HEK293 (cell line): ENCODE results near the gene PCLO.

Source experiments
- CTCF ChIA-PET: fragments of 350-600 bp; formaldehyde crosslinking; extraction: SDS; loops from one replicate; lab custom pipeline; 2021; ENCODE audit warnings: antibody characterized with exemption; lab: Yijun Ruan, JAX
- POLR2A ChIA-PET: fragments of 300-600 bp; formaldehyde crosslinking; extraction: SDS; loops from one replicate; lab custom pipeline; 2020; ENCODE audit warnings: antibody characterized with exemption, inconsistent platforms; lab: Yijun Ruan, JAX
- H3K27ac ChIP-seq: fragments of 200-500 bp; sonication (Bioruptor generic); 2 replicates; pipeline ENCODE4 v1.5.1; 2014; ENCODE audit warnings: low read depth, low read length, control low read depth, inconsistent platforms; ENCODE audit errors: extremely low read depth
- H3K36me3 ChIP-seq, 2 experiments: fragments of 200-500 bp in 1 of 2; sonication (Bioruptor generic) in 1 of 2; 1 replicate in 1 of 2; 2 replicates in 1 of 2; pipeline ENCODE4 v1.5.1; 2014 to 2017; ENCODE audit warnings: inconsistent platforms in 2 of 2, low read length in 2 of 2; ENCODE audit not compliant: control insufficient read depth in 2 of 2, insufficient read depth in 1 of 2
- H3K4me1 ChIP-seq: fragments of 200-500 bp; sonication (Bioruptor generic); 2 replicates; pipeline ENCODE4 v1.5.1; 2014; ENCODE audit warnings: mild to moderate bottlenecking, low read length, inconsistent platforms; ENCODE audit not compliant: control insufficient read depth, insufficient read depth
- H3K4me3 ChIP-seq: 2 replicates; pipeline ENCODE4 v1.5.1; 2011; ENCODE audit warnings: low read depth, mild to moderate bottlenecking, control low read depth, low read length, moderate library complexity
- H3K9me3 ChIP-seq: fragments of 200-500 bp; sonication (Bioruptor generic); 2 replicates; pipeline ENCODE4 v1.5.1; 2014; ENCODE audit warnings: low read depth, low read length, inconsistent platforms; ENCODE audit not compliant: control insufficient read depth, insufficient read depth
- ELK4 ChIP-seq: IDR thresholded peaks from 2 replicates; pipeline ENCODE4 v1.6.1; 2011; ENCODE audit warnings: mild to moderate bottlenecking, low read depth, low read length, borderline replicate concordance
- IKZF3 ChIP-seq: fragments of 450-650 bp; IDR thresholded peaks from 2 replicates; pipeline ENCODE4 v1.5.0; 2018; ENCODE audit warnings: missing biosample characterization, mild to moderate bottlenecking, missing genetic modification characterization, moderate library complexity
- SP3 ChIP-seq: fragments of 450-650 bp; formaldehyde crosslinking; IDR thresholded peaks from 2 replicates; pipeline ENCODE4 v1.5.1; 2016; ENCODE audit warnings: missing biosample characterization, missing genetic modification characterization
- TSHZ1 ChIP-seq: fragments of 450-650 bp; formaldehyde crosslinking; IDR thresholded peaks from 2 replicates; pipeline ENCODE4 v1.5.1; 2016; ENCODE audit warnings: missing biosample characterization, missing genetic modification characterization, borderline replicate concordance
- ZNF138 ChIP-seq: fragments of 450-650 bp; formaldehyde crosslinking; IDR thresholded peaks from 2 replicates; pipeline ENCODE4 v1.5.1; 2016; ENCODE audit warnings: missing biosample characterization, missing genetic modification characterization, borderline replicate concordance
- ZNF202 ChIP-seq: fragments of 450-650 bp; formaldehyde crosslinking; IDR thresholded peaks from 2 replicates; pipeline ENCODE4 v1.5.1; 2016; ENCODE audit warnings: missing biosample characterization, missing genetic modification characterization, borderline replicate concordance
- ZNF426 ChIP-seq: fragments of 450-650 bp; formaldehyde crosslinking; IDR thresholded peaks from 2 replicates; pipeline ENCODE4 v1.5.1; 2017; ENCODE audit warnings: missing biosample characterization, missing genetic modification characterization, mild to moderate bottlenecking, inconsistent platforms, moderate library complexity
- ZNF510 ChIP-seq: fragments of 450-650 bp; formaldehyde crosslinking; IDR thresholded peaks from 2 replicates; pipeline ENCODE4 v1.5.1; 2018; ENCODE audit warnings: mild to moderate bottlenecking, missing genetic modification characterization, missing biosample characterization; ENCODE audit not compliant: insufficient replicate concordance
- ZNF518A ChIP-seq: fragments of 450-650 bp; formaldehyde crosslinking; conservative IDR thresholded peaks from 2 replicates; pipeline ENCODE4 v1.5.1; 2016; ENCODE audit warnings: low read depth, missing biosample characterization, missing genetic modification characterization
- ZNF529 ChIP-seq: fragments of 450-650 bp; formaldehyde crosslinking; IDR thresholded peaks from 2 replicates; pipeline ENCODE4 v1.5.1; 2017; ENCODE audit warnings: missing genetic modification characterization, missing biosample characterization; ENCODE audit not compliant: insufficient replicate concordance
- ZNF548 ChIP-seq: fragments of 450-650 bp; formaldehyde crosslinking; IDR thresholded peaks from 2 replicates; pipeline ENCODE4 v1.5.1; 2016; ENCODE audit warnings: missing biosample characterization, missing genetic modification characterization
- ZNF580 ChIP-seq: fragments of 450-650 bp; formaldehyde crosslinking; IDR thresholded peaks from 2 replicates; pipeline ENCODE4 v1.5.1; 2016; ENCODE audit warnings: missing biosample characterization, missing genetic modification characterization
- ZNF654 ChIP-seq: fragments of 450-650 bp; formaldehyde crosslinking; IDR thresholded peaks from 2 replicates; pipeline ENCODE4 v1.5.1; 2016; ENCODE audit warnings: low read depth, missing biosample characterization, missing genetic modification characterization
- ZNF768 ChIP-seq: fragments of 450-650 bp; formaldehyde crosslinking; IDR thresholded peaks from 2 replicates; pipeline ENCODE4 v1.5.1; 2018; ENCODE audit warnings: missing biosample characterization, mild to moderate bottlenecking, missing genetic modification characterization
- ZNF791 ChIP-seq: fragments of 450-650 bp; formaldehyde crosslinking; IDR thresholded peaks from 2 replicates; pipeline ENCODE4 v1.5.1; 2016; ENCODE audit warnings: missing biosample characterization, missing genetic modification characterization
- ZNF837 ChIP-seq: fragments of 450-650 bp; formaldehyde crosslinking; IDR thresholded peaks from 2 replicates; pipeline ENCODE4 v1.5.1; 2016; ENCODE audit warnings: missing biosample characterization, missing genetic modification characterization

PCLO gene

GRCh38 chr7:82980130-82980788, 182.4 kb downstream of the PCLO start:
- H3K4me3 ChIP-seq: no peak overlapping the region
- H3K36me3 ChIP-seq: no peaks in the 10 kb centered on the region
- no peak overlapping the region for H3K27ac ChIP-seq
- no peaks in the 10 kb centered on the region for H3K4me1 ChIP-seq
- CTCF ChIA-PET: interaction anchor here (0.6 to 1.0 kb wide), 2 partner anchors 17 to 1485 kb away, joined by 3 to 5 read pairs; no protein-coding TSS in a partner anchor
- TF ChIP-seq ELK4: no peak
- TF ChIP-seq ZNF580 (tag by site-specific recombination): no peak
- no peak for TF ChIP-seq TSHZ1 (tag by site-specific recombination)
- no peak for TF ChIP-seq ZNF654
- no peak for TF ChIP-seq ZNF768
- no peak for TF ChIP-seq ZNF426 (tag by site-specific recombination)
- TF ChIP-seq ZNF518A (tag by site-specific recombination): no peak
- TF ChIP-seq ZNF529 (tag by site-specific recombination): no peak
- TF ChIP-seq SP3 (tag by site-specific recombination): no peak
- no peak for TF ChIP-seq ZNF138 (tag by site-specific recombination)
- no peak for TF ChIP-seq ZNF510 (tag by site-specific recombination)
- no peak for TF ChIP-seq ZNF202 (tag by site-specific recombination)
- TF ChIP-seq ZNF791 (tag by site-specific recombination): no peak
- no peak for TF ChIP-seq ZNF837 (tag by site-specific recombination)
- TF ChIP-seq ZNF548 (tag by site-specific recombination): no peak
- no peak for TF ChIP-seq IKZF3 (tag by site-specific recombination)
- TF ChIP-seq, all 188 proteins: peak for 0
- H3K9me3 ChIP-seq: no peaks in the 10 kb centered on the region
- POLR2A ChIA-PET: no interaction called here
